SK-N-SH treated with all-trans-retinoic acid at 6 μM for 48 hours (cell line): ENCODE data around the gene NCS1.

Experiments used
- GLIS3 ChIP-seq: fragments of 250-450 bp; sonication (Bioruptor Pico); IDR thresholded peaks from 2 replicates; pipeline ENCODE4 v1.5.0; 2020; ENCODE audit warnings: mild to moderate bottlenecking, moderate library complexity
- ZFP30 ChIP-seq: fragments of 450-650 bp; formaldehyde crosslinking; IDR thresholded peaks from 2 replicates; pipeline ENCODE4 v1.5.0; 2022; ENCODE audit warnings: mild to moderate bottlenecking, moderate library complexity
- ZNF8 ChIP-seq: fragments of 450-650 bp; formaldehyde crosslinking; IDR thresholded peaks from 2 replicates; pipeline ENCODE4 v1.5.0; 2020; ENCODE audit warnings: mild to moderate bottlenecking, moderate library complexity
- TF ChIP-seq, protein P1 (sequence below): fragments of 250-450 bp; sonication (Bioruptor Pico); IDR thresholded peaks from 2 replicates; pipeline ENCODE4 v1.8.0; 2021; ENCODE audit warnings: low read depth, mild to moderate bottlenecking, moderate library complexity, borderline replicate concordance
- TF ChIP-seq, protein P2 (sequence below): fragments of 250-450 bp; sonication (Bioruptor Pico); IDR thresholded peaks from 2 replicates; pipeline ENCODE4 v1.8.0; 2020; ENCODE audit warnings: mild to moderate bottlenecking, moderate library complexity, borderline replicate concordance

- TF ChIP-seq, protein P1, sequence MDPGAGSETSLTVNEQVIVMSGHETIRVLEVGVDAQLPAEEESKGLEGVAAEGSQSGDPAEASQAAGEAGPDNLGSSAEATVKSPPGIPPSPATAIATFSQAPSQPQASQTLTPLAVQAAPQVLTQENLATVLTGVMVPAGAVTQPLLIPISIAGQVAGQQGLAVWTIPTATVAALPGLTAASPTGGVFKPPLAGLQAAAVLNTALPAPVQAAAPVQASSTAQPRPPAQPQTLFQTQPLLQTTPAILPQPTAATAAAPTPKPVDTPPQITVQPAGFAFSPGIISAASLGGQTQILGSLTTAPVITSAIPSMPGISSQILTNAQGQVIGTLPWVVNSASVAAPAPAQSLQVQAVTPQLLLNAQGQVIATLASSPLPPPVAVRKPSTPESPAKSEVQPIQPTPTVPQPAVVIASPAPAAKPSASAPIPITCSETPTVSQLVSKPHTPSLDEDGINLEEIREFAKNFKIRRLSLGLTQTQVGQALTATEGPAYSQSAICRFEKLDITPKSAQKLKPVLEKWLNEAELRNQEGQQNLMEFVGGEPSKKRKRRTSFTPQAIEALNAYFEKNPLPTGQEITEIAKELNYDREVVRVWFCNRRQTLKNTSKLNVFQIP (CRISPR knock-in tag) = no peak
- TF ChIP-seq ZFP30 (no peak), GLIS3 (CRISPR knock-in tag) (no peak), ZNF8 (CRISPR knock-in tag) (no peak)
- TF ChIP-seq, protein P2, sequence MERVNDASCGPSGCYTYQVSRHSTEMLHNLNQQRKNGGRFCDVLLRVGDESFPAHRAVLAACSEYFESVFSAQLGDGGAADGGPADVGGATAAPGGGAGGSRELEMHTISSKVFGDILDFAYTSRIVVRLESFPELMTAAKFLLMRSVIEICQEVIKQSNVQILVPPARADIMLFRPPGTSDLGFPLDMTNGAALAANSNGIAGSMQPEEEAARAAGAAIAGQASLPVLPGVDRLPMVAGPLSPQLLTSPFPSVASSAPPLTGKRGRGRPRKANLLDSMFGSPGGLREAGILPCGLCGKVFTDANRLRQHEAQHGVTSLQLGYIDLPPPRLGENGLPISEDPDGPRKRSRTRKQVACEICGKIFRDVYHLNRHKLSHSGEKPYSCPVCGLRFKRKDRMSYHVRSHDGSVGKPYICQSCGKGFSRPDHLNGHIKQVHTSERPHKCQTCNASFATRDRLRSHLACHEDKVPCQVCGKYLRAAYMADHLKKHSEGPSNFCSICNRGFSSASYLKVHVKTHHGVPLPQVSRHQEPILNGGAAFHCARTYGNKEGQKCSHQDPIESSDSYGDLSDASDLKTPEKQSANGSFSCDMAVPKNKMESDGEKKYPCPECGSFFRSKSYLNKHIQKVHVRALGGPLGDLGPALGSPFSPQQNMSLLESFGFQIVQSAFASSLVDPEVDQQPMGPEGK (CRISPR knock-in tag) = no peak
Observed at GRCh38 chr9:130236436-130236985, 64.3 kb downstream of the NCS1 start.
